ENCODE results near the gene MLC1. TPM values are rescaled to one million over a fixed set of nuclear protein-coding genes. Genes with fewer than 3 reads are reported as not detected.

Gene MLC1
- total RNA-seq, 4 donors from 2014 or later, result under 0.01 to 0.70 TPM; not detected in 2

DNA sequence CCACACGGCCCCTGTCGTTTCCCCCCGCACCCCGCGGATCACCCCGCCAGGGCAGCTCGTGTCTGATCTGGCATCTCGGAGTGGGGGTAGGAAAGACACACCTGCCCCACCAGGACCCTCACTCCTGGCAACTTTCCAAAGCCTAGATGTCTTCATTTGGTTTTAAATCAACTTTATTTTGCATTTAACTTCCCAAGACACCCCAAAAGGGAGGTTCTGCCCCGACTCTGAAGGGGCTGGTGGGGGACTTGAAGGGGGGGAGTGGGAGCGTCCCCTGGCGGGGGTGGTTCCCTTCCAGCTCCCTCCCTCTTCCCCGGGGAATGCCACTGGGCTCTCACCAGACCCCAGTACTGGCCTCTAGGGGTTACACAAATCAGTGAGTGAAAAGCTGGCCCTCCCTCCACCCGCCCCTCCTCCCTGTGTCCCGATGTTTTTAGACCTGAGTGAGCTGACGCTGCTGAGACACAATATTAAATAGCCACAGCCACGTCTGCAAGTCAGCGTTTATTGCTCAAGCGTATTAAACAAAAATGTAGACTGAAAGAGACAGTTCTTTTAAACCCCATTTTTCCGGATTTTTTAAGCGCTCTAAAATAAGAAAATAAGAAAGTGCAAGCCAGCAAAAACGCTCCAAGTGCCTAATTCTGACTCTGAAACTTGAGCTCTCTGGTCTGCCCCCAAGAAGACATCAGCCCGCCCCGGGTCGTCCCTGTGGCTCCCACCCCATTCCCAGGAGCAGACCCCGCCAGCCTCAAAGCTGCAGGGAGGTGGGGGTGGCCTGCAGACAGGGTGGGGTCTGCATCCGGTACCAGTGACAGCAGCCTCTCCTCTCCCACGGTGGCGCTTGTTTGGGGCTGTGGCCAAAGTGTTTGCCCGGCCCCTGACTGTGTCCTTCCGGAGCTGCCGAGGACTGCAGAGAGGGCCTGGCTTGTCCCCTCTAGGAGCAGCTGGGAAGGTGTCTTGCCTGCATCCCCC, 26.0 kb downstream of the MLC1 start:
- TF ChIP-seq CTCF (IDR thresholded peaks at IDR 0.05), result no peak
- no peak for TF ChIP-seq POLR2A (IDR thresholded peaks at IDR 0.05)
- DNase-seq, result no peak
- H3K4me1 ChIP-seq, result peaks cover 7 to 18% (median 9%) of the 10 kb centered on the region in 3 donors
- H3K36me3 ChIP-seq, result no peaks in the 10 kb centered on the region
- WGBS, 2 donors, result 9 to 16% methylated on average over 13 to 21 of the region's 31 CpGs
- H3K9me3 ChIP-seq, result peaks cover 0 to 3% (median 0%) of the 10 kb centered on the region in 3 donors
- H3K27me3 ChIP-seq, result peaks cover 8 to 93% (median 11%) of the 10 kb centered on the region in 4 donors
- H3K4me3 ChIP-seq, result peak overlapping the region in 2 of 4 donors; percentile 24 to 52
- intact Hi-C loops (cut with DNase I), result no loop called here
- H3K27ac ChIP-seq, result no peak overlapping the region

DNA sequence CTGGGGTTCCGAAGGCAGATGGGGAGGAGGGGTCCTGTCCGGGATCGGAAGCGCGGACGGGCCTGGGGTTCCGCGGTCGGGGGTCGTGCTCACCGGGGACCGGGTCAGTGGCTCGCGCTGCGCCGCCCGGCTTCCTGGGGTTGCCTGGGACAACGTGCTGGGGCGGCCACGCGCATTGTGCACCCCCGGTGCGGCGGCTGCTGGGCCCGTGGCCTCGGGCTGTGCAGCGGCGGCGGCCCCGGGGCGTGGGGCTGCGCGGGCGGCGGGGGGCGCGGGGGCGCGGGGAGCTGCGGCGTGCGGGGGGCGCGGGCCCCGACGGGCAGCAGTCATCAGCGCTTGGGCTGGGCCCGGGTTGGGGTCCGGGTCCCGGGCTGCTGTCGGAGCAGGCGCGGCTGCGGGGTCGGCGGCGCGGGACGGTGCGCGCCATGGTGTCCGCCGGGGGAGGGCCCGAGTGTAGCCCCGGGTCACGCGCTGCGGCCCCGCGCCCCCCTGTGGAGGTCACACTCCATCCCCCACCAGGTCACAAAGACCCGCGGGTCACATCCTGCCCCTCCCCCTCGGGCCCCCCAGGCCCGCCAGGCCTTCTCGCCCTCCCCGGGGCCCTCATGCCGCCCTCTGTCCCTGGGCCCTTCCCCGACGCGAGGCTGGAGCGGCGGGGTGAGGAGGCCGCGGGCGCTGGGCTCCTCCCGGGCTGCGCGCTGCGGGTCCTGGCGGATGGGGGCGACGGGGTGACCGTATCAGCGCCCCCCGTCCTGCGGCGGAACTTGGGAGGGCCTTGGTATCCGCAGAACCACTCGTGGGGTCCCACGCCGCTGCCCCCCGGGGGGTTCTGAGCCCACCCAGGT, 26.9 kb downstream of the MLC1 start, which contains the start of gene TTLL8:
TTLL8 (minus strand) TSS at position 238 of the 845 bp plus-strand sequence.
- Histone ChIP-seq H3K27me3 (peaks cover 8 to 88% (median 11%) of the 10 kb centered on the region in 4 donors), H3K9me3 (peaks cover 0 to 12% (median 0%) of the 10 kb centered on the region in 3 donors), H3K4me1 (peaks cover 7 to 18% (median 9%) of the 10 kb centered on the region in 3 donors), H3K4me3 (peak within 1 kb of the TSS in 2 of 4 donors; percentile 24 to 52), H3K27ac (no peak within 1 kb of the TSS), H3K36me3 (no peaks in the 10 kb centered on the region)
- intact Hi-C loops (cut with DNase I), result no loop called here
- 28 to 40% methylated on average over 2 to 5 of the region's 102 CpGs for WGBS, 2 donors
- TF ChIP-seq CTCF (IDR thresholded peaks at IDR 0.05) (no peak), POLR2A (IDR thresholded peaks at IDR 0.05) (no peak)
- no peak for DNase-seq

DNA sequence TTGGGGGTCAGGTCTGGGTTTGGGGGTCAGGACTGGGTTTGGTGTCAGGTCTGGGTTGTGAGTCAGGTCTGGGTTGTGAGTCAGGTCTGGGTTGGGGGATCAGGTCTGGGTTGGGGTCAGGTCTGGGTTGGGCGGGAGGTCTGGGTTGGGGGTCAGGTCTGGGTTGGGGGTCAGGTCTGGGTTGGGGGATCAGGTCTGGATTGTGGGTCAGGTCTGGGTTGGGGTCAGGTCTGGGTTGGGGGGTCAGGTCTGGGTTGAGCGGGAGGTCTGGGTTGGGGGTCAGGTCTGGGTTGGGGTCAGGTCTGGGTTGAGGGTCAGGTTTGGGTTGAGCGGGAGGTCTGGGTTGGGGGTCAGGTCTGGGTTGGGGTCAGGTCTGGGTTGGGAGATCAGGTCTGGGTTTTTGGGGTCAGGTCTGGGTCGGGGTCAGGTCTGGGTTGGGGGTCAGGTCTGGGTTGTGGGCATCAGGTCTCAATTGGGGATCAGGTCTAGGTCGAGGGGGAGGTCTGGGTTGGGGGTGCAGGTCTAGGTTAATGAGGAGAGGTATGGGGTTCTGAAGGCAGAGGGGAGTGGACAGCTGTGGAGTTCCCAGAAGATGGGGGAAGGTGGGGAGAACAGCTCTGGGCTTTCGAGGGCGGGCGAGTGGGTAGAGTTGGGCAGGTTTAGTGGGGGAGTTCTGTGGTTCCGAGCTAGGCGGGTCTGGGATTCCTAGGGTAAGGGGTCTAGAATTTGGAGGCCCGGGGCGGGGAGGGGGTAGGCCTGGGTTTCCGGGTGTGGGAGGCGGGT, 27.8 kb downstream of the MLC1 start:
- peaks cover 8 to 83% (median 11%) of the 10 kb centered on the region in 4 donors for H3K27me3 ChIP-seq
- H3K36me3 ChIP-seq, result no peaks in the 10 kb centered on the region
- TF ChIP-seq POLR2A (IDR thresholded peaks at IDR 0.05) (no peak), CTCF (IDR thresholded peaks at IDR 0.05) (no peak)
- H3K4me3 ChIP-seq, result no peak overlapping the region
- H3K4me1 ChIP-seq, result peaks cover 7 to 18% (median 9%) of the 10 kb centered on the region in 3 donors
- 56 to 59% methylated on average over 6 to 8 of the region's 14 CpGs for WGBS, 2 donors
- no peak for DNase-seq
- no peak overlapping the region for H3K27ac ChIP-seq
- H3K9me3 ChIP-seq, result peaks cover 0 to 18% (median 0%) of the 10 kb centered on the region in 3 donors
- intact Hi-C loops (cut with DNase I), result no loop called here

DNA sequence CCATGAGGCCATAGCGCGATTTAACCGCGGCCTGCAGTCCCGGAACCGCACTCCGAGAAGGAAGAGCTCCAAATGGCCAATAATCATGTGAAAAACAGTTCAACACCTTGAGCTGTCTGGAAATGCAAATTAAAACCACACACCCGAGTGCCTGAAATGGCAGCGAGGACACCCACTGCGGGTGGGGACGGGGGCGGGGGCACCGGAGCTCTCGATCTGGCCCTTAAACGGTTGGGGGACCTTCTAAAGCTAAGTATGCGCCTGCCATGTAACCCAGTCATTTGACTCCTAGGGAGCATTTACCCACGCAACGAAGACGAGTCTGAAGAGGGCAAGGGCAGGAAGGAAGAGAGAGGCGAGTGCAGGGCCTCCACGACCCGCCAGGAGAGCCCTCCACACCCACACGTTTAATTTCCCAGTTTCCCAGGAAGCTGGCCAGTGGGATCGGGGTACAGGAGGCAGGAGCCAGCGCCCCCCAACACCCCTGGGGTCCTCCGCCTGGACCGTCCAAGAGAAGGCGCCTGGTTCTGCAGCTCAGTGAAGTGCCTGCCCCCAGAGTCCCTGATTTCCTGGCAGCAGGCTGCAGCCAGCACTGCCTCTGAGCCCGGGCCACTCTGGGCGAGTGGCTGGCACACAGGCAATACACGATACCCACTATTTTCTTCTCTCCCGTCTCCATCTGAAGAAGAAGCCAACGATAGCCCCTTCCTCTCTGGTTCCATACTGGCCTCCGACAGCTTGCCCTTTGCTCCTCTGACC, 28.8 kb downstream of the MLC1 start:
- H3K36me3 ChIP-seq, result no peaks in the 10 kb centered on the region
- peaks cover 0 to 18% (median 0%) of the 10 kb centered on the region in 3 donors for H3K9me3 ChIP-seq
- no peak for TF ChIP-seq POLR2A (IDR thresholded peaks at IDR 0.05)
- no peak for TF ChIP-seq CTCF (IDR thresholded peaks at IDR 0.05)
- no peak overlapping the region for H3K4me3 ChIP-seq
- H3K4me1 ChIP-seq, result peaks cover 7 to 18% (median 9%) of the 10 kb centered on the region in 3 donors
- 56 to 74% methylated on average over 25 to 26 of the region's 34 CpGs for WGBS, 2 donors
- intact Hi-C loops (cut with DNase I), result no loop called here
- no peak overlapping the region for H3K27ac ChIP-seq
- peaks cover 8 to 72% (median 11%) of the 10 kb centered on the region in 4 donors for H3K27me3 ChIP-seq
- DNase-seq, result no peak

All from esophagus squamous epithelium (tissue), 5 donors.